Ascending aorta (tissue), 2 donors: ENCODE results near the gene ATP1A2. TPM values are rescaled to one million over a fixed set of nuclear protein-coding genes. Genes with fewer than 3 reads are reported as not detected.

Experiments
- DNase-seq, 2 donors: peaks; one replicate each; pipeline ENCODE4 v3.0.0-alpha.2; 2019; ENCODE audit warnings: low spot score in 2 of 2
- H3K27ac ChIP-seq, 2 donors: fragments of 200-600 bp; sonication (generic); one replicate each; pipeline ENCODE4 v1.5.1; 2016 to 2017; ENCODE audit warnings: mild to moderate bottlenecking in 1 of 2
- H3K27me3 ChIP-seq: fragments of 200-600 bp; sonication (generic); one replicate; pipeline ENCODE4 v1.5.1; 2017
- H3K36me3 ChIP-seq, 2 donors: fragments of 200-600 bp; sonication (generic); one replicate each; pipeline ENCODE4 v1.5.1; 2016
- H3K4me1 ChIP-seq, 2 donors: fragments of 200-600 bp; sonication (generic); one replicate each; pipeline ENCODE4 v1.5.1; 2016 to 2017; ENCODE audit warnings: mild to moderate bottlenecking in 1 of 2
- H3K4me3 ChIP-seq, 2 donors: fragments of 200-600 bp; sonication (generic); one replicate each; pipeline ENCODE4 v1.5.1; 2016 to 2017; ENCODE audit warnings: mild to moderate bottlenecking in 1 of 2
- H3K9me3 ChIP-seq, 2 donors: fragments of 200-600 bp; sonication (generic); one replicate each; pipeline ENCODE4 v1.5.1; 2016
- CTCF ChIP-seq, 3 experiments: fragments of 200-600 bp in 2 of 3; fragments of 450-650 bp in 1 of 3; sonication (generic) in 2 of 3; IDR thresholded peaks; one replicate each; pipeline ENCODE4 v1.5.1; 2016 to 2019; ENCODE audit warnings: antibody characterized with exemption in 3 of 3, mild to moderate bottlenecking in 1 of 3, moderate library complexity in 1 of 3
- intact Hi-C: fragments of 100-400 bp; cut with DNase I; formaldehyde crosslinking; loops from one replicate; pipeline ENCODE4 v1.15.1; 2023
- total RNA-seq: library from RNA; depleted of rRNA; stranded (reverse); fragments of >200 nt; gene quantifications from one replicate; pipeline ENCODE4 v1.1.0, GENCODE V29; 2016

ATP1A2 gene
- total RNA-seq, 1 donor from 2014 or later = 316 TPM

- peak; percentile 41 to 88 for DNase-seq
- Histone ChIP-seq H3K4me1 (peaks cover 0 to 7% of the 10 kb centered on the region in 2 donors), H3K27me3 (no peaks in the 10 kb centered on the region), H3K36me3 (no peaks in the 10 kb centered on the region), H3K4me3 (peak overlapping the region; percentile 51 to 67), H3K9me3 (no peaks in the 10 kb centered on the region), H3K27ac (no peak overlapping the region)
- intact Hi-C loops = no loop called here
- TF ChIP-seq CTCF (IDR thresholded peaks at IDR 0.05) = no peak
Observed at GRCh38 chr1:160070243-160071163, 45.1 kb upstream of the ATP1A2 start.

- Histone ChIP-seq H3K9me3 (no peaks in the 10 kb centered on the region), H3K36me3 (no peaks in the 10 kb centered on the region), H3K27me3 (no peaks in the 10 kb centered on the region), H3K4me1 (peaks cover 0 to 7% of the 10 kb centered on the region in 2 donors), H3K4me3 (no peak overlapping the region), H3K27ac (no peak overlapping the region)
- no peak for TF ChIP-seq CTCF (IDR thresholded peaks at IDR 0.05)
- DNase-seq = no peak
- intact Hi-C loops = no loop called here
Observed at GRCh38 chr1:160071289-160071688, 44.3 kb upstream of the ATP1A2 start.

GRCh38 chr1:160074865-160075264 lies 40.7 kb upstream of the ATP1A2 start:
- H3K4me1 ChIP-seq = peaks cover 0 to 5% of the 10 kb centered on the region in 2 donors

GRCh38 chr1:160075836-160076235 lies 39.7 kb upstream of the ATP1A2 start:
- H3K27me3 ChIP-seq = no peaks in the 10 kb centered on the region
- H3K36me3 ChIP-seq = no peaks in the 10 kb centered on the region
- no peak for TF ChIP-seq CTCF (IDR thresholded peaks at IDR 0.05)
- peaks cover 0 to 1% of the 10 kb centered on the region in 2 donors for H3K4me1 ChIP-seq
- intact Hi-C loops = no loop called here
- H3K9me3 ChIP-seq = no peaks in the 10 kb centered on the region
- no peak overlapping the region for H3K27ac ChIP-seq
- no peak overlapping the region for H3K4me3 ChIP-seq
- no peak for DNase-seq

More at GRCh38 chr1:160074865-160075264, 40.7 kb upstream of the ATP1A2 start:
- H3K27me3 ChIP-seq = no peaks in the 10 kb centered on the region
- no peaks in the 10 kb centered on the region for H3K9me3 ChIP-seq
- H3K36me3 ChIP-seq = no peaks in the 10 kb centered on the region
- no peak for TF ChIP-seq CTCF (IDR thresholded peaks at IDR 0.05)
- H3K27ac ChIP-seq = no peak overlapping the region
- no peak overlapping the region for H3K4me3 ChIP-seq
- no peak for DNase-seq
- intact Hi-C loops = no loop called here

DNA sequence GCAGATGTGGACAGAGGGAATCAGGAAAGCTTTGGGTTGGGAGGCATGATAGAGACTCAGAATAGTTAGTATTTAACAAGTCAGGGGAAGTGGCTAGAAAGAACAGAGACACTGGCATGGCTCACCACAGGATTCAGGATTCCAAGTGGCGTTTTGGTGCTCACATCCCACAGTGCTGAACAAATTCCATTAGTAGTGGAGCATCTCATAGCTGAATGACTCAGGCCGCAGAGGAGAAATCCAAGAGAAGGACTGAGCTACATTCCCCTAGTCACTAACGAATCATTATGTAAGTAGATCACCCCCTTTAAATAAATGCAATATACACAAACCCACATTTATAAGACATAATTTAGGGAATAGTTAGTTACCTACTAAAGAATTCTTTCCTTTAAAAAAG lies 39.3 kb upstream of the ATP1A2 start:
- TF ChIP-seq CTCF (IDR thresholded peaks at IDR 0.05) = no peak
- Histone ChIP-seq H3K9me3 (no peaks in the 10 kb centered on the region), H3K36me3 (no peaks in the 10 kb centered on the region), H3K27me3 (no peaks in the 10 kb centered on the region), H3K27ac (no peak overlapping the region), H3K4me3 (no peak overlapping the region), H3K4me1 (peaks cover 0 to 4% of the 10 kb centered on the region in 2 donors)
- intact Hi-C loops = no loop called here
- DNase-seq = no peak
